SU-DHL-6 (cell line): ENCODE data around the gene AADACL4.

Experiments
- H2AFZ ChIP-seq: fragments of 200-600 bp; sonication (generic); 2 replicates; pipeline ENCODE4 v1.6.1; 2014; ENCODE audit warnings: low read depth, mild to moderate bottlenecking, moderate library complexity, mixed read lengths, antibody characterized with exemption, low read length; ENCODE audit not compliant: severe bottlenecking
- H3F3A ChIP-seq: fragments of 200-600 bp; shearing (Covaris generic); 2 replicates; pipeline ENCODE4 v1.6.0; 2016; ENCODE audit warnings: antibody characterized with exemption, mild to moderate bottlenecking; ENCODE audit not compliant: insufficient read depth
- H3K27ac ChIP-seq: fragments of 200-600 bp; sonication (generic); 2 replicates; pipeline ENCODE4 v1.5.1; 2016; ENCODE audit warnings: low read depth, mild to moderate bottlenecking, low read length, moderate library complexity, mixed read lengths
- H3K27me3 ChIP-seq: fragments of 200-600 bp; sonication (generic), shearing (Covaris generic); 2 replicates; pipeline ENCODE4 v1.6.0; 2014; ENCODE audit warnings: mild to moderate bottlenecking, low read length
- H3K36me3 ChIP-seq: fragments of 200-600 bp; sonication (generic); 2 replicates; pipeline ENCODE4 v1.6.1; 2014; ENCODE audit warnings: mild to moderate bottlenecking, low read length, mixed read lengths
- H3K4me2 ChIP-seq: fragments of 300-600, 200-600 bp; shearing (Covaris generic), sonication (generic); 2 replicates; pipeline ENCODE4 v1.6.0; 2014; ENCODE audit warnings: low read length, low read depth, mild to moderate bottlenecking; ENCODE audit not compliant: poor library complexity, severe bottlenecking
- H3K4me3 ChIP-seq: fragments of 200-600 bp; sonication (generic); 2 replicates; pipeline ENCODE4 v1.5.1; 2014; ENCODE audit warnings: antibody characterized with exemption, low read length, mild to moderate bottlenecking, mixed read lengths; ENCODE audit not compliant: insufficient read depth, poor library complexity, severe bottlenecking
- H3K79me2 ChIP-seq: fragments of 200-600 bp; sonication (generic); 2 replicates; pipeline ENCODE4 v1.6.1; 2014; ENCODE audit warnings: mild to moderate bottlenecking, low read length, moderate library complexity; ENCODE audit not compliant: insufficient read depth
- H3K9ac ChIP-seq: fragments of 200-600 bp; sonication (generic); 2 replicates; pipeline ENCODE4 v1.7.0; 2014; ENCODE audit warnings: mild to moderate bottlenecking, low read length
- H3K9me2 ChIP-seq: fragments of 200-600 bp; sonication (generic); replicated peaks from 2 replicates; pipeline ENCODE4 v1.6.1; 2014; ENCODE audit warnings: low read length; ENCODE audit not compliant: insufficient read depth
- H3K9me3 ChIP-seq: fragments of 200-600 bp; sonication (generic); 2 replicates; pipeline ENCODE4 v1.6.1; 2014; ENCODE audit warnings: low read length, mixed read lengths; ENCODE audit not compliant: insufficient read depth
- H4K20me1 ChIP-seq: fragments of 200-600 bp; sonication (generic); 2 replicates; pipeline ENCODE4 v1.6.1; 2014; ENCODE audit warnings: low read depth, mild to moderate bottlenecking, antibody characterized with exemption, low read length, moderate library complexity, mixed read lengths
- CTCF ChIP-seq: fragments of 200-600 bp; sonication (generic); IDR thresholded peaks from one replicate; pipeline ENCODE4 v1.5.1; 2017; ENCODE audit warnings: antibody characterized with exemption, mild to moderate bottlenecking, low read length, moderate library complexity; ENCODE audit not compliant: insufficient read depth, poor library complexity, severe bottlenecking
- EZH2phosphoT487 ChIP-seq: fragments of 200-600 bp; sonication (generic), shearing (Covaris generic); conservative IDR thresholded peaks from 2 replicates; pipeline ENCODE4 v1.6.1; 2018; ENCODE audit warnings: mild to moderate bottlenecking, antibody characterized with exemption, low read length, moderate library complexity, mixed read lengths

The AADACL4 gene

DNA sequence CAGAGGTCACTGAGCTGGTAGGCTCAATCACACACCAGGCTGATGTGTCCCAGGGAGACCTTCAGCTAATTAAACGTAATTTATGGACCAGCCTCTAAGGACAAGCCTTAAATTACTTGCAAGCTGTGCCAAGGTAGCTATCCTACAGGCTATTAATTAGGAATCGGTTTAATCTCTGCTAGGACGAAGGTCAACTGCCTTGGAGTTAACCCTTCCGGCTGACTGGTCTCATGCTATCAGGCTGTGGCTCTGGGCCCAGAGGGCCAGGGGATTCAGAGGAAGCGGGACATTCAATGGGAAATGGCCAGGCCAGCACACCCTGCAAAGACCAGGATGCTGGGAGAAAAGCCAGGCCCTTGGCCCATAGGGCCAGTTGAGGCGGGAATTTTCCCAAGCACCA is 44.9 kb upstream of the AADACL4 start:
- Histone ChIP-seq H3K36me3 (no peaks in the 10 kb centered on the region), H3K27ac (no peak overlapping the region), H4K20me1 (no peaks in the 10 kb centered on the region), H3K9me2 (no peaks in the 10 kb centered on the region), H3K79me2 (no peaks in the 10 kb centered on the region), H3F3A (no peaks in the 10 kb centered on the region), H3K9me3 (no peaks in the 10 kb centered on the region), H3K4me2 (no peak overlapping the region), H2AFZ (no peak overlapping the region), H3K27me3 (no peaks in the 10 kb centered on the region), H3K9ac (no peak overlapping the region), H3K4me3 (no peak overlapping the region)
- no peak for TF ChIP-seq CTCF
- TF ChIP-seq EZH2phosphoT487, result no peak

- H3K36me3 ChIP-seq, result no peaks in the 10 kb centered on the region
- H3K27me3 ChIP-seq, result no peaks in the 10 kb centered on the region
- no peak overlapping the region for H2AFZ ChIP-seq
- no peaks in the 10 kb centered on the region for H3K79me2 ChIP-seq
- no peaks in the 10 kb centered on the region for H4K20me1 ChIP-seq
- TF ChIP-seq CTCF (no peak), EZH2phosphoT487 (no peak)
- H3K9me3 ChIP-seq, result no peaks in the 10 kb centered on the region
- no peak overlapping the region for H3K27ac ChIP-seq
- no peak overlapping the region for H3K9ac ChIP-seq
- no peak overlapping the region for H3K4me2 ChIP-seq
- no peak overlapping the region for H3K4me3 ChIP-seq
- no peaks in the 10 kb centered on the region for H3F3A ChIP-seq
- no peaks in the 10 kb centered on the region for H3K9me2 ChIP-seq
Measured at GRCh38 chr1:12599657-12600056, 44.2 kb upstream of the AADACL4 start.

DNA sequence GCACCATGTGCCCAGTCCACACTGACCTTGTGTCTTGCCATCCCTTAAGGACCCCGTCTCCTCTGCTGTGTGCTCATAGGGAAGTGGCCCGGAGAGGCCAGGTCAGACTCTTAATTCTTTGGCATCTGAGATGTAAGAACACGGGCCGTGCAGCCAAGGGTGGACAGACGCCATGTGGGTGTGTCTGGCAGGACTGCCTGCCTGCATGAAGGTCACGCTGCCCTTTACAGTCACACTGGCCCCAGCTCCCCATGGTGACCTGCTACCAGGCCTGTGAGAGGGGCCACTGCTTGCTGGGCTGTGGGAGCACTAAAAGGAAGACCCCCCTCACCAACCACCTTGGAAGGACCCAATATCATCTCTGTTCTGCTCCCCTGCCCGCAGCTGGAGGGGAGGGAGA is 43.5 kb upstream of the AADACL4 start:
- Histone ChIP-seq H3K36me3 (no peaks in the 10 kb centered on the region), H3K9ac (no peak overlapping the region), H3K27ac (no peak overlapping the region), H2AFZ (no peak overlapping the region), H4K20me1 (no peaks in the 10 kb centered on the region), H3K4me2 (no peak overlapping the region), H3K4me3 (no peak overlapping the region), H3F3A (no peaks in the 10 kb centered on the region), H3K27me3 (no peaks in the 10 kb centered on the region), H3K9me3 (no peaks in the 10 kb centered on the region), H3K79me2 (no peaks in the 10 kb centered on the region), H3K9me2 (no peaks in the 10 kb centered on the region)
- no peak for TF ChIP-seq EZH2phosphoT487
- TF ChIP-seq CTCF, result no peak
